ENCODE data around the gene KBTBD7. TPM values are rescaled to one million over a fixed set of nuclear protein-coding genes. Genes with fewer than 3 reads are reported as not detected.

Gene KBTBD7
- total and polyA plus RNA-seq, 10 donors: 2.8 to 14.9 (median 9.2) TPM

DNA sequence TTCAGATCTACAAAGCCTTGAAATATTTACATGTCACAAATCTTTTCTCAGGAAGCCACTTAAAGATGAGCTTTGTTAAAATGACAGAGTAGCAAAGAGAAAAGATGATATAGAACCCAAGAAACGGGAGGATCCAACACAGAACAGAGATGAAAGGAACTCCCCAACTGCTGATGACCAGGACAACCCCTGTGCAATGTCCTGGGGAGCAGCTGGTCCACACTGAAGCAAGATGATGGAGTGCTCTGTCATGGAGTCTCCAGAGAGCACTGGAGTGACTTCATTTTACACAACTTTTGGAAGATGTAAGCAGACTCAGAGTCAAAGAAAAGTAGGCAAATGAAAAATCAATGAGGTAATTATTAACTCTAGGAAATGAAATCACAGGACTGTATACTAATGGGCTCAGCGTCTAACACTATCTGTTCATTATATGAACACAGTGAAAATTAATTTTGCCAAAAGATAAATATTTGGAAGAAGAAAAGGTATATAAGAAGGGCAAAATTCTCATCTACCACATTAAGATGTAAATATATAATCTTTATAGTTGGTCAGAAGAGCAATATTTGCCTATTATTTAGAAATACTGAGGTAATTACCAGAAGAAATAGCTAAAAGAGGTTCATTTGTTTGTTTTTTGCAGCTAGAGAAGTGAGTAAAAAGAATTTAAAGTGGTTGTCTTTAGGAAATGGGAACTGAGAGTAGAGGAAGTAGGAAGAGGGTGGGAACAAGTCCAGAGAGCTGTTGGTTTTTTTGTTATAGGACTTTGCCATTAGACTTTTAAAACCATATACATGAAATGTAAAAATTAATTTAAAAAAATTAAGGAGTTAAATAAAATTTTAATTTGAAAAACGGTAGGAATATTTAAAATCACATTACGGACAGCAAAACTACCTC lies 38.5 kb upstream of the KBTBD7 start:
- TF ChIP-seq POLR2A (IDR thresholded peaks at IDR 0.05): no peak
- no peak for TF ChIP-seq CTCF (IDR thresholded peaks at IDR 0.05 in 8 of 11, conservative IDR thresholded peaks at IDR 0.05 in 3 of 11)
- no peak for TF ChIP-seq POLR2AphosphoS5 (IDR thresholded peaks at IDR 0.05)
- DNase-seq: no peak
- 86 to 92% (median 89%) methylated on average over 4 of the region's 4 CpGs for WGBS, 5 donors
- no peaks in the 10 kb centered on the region for H3K27me3 ChIP-seq (replicated peaks in 1 of 7)
- intact Hi-C loops (cut with DNase I; ENCODE audit: low total_unique reads): no loop called here
- H3K4me3 ChIP-seq: no peak overlapping the region
- peaks cover 0 to 17% (median 4%) of the 10 kb centered on the region in 6 donors for H3K4me1 ChIP-seq
- H3K36me3 ChIP-seq: peaks cover 0 to 61% (median 10%) of the 10 kb centered on the region in 6 donors
- H3K27ac ChIP-seq: no peak overlapping the region
- no peaks in the 10 kb centered on the region for H3K9me3 ChIP-seq

DNA sequence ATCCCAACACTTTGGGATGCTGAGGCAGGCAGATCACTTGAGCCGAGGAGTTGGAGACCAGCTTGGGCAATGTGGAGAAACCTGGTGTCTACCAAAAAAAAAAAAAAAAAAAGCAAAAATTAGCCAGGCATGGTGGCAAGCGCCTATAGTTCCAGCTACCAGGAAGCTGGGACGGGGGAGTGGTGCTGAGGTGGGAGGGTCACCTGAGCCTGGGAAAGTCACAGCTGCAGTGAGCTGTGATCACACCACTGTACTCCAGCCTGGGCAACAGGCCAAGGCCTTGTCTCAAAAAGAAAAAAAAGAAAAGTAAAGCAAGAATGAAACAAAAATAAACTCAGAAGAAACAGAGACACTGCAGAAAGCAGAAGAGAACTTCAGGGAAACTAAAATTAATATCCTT lies 37.4 kb upstream of the KBTBD7 start:
- Histone ChIP-seq H3K36me3 (peaks cover 0 to 71% (median 11%) of the 10 kb centered on the region in 6 donors), H3K27ac (no peak overlapping the region), H3K9me3 (no peaks in the 10 kb centered on the region), H3K27me3 (replicated peaks in 1 of 7) (no peaks in the 10 kb centered on the region), H3K4me3 (no peak overlapping the region), H3K4me1 (peaks cover 0 to 17% (median 4%) of the 10 kb centered on the region in 6 donors)
- TF ChIP-seq POLR2AphosphoS5 (IDR thresholded peaks at IDR 0.05): no peak
- TF ChIP-seq CTCF (IDR thresholded peaks at IDR 0.05 in 8 of 11, conservative IDR thresholded peaks at IDR 0.05 in 3 of 11): no peak
- no peak for TF ChIP-seq POLR2A (IDR thresholded peaks at IDR 0.05)
- intact Hi-C loops (cut with DNase I; ENCODE audit: low total_unique reads): no loop called here
- 67 to 84% (median 80%) methylated on average over 3 of the region's 3 CpGs for WGBS, 5 donors
- DNase-seq: no peak

GRCh38 chr13:41231025-41231677 lies 36.8 kb upstream of the KBTBD7 start:
- H3K27me3 ChIP-seq (replicated peaks in 1 of 7): no peaks in the 10 kb centered on the region
- intact Hi-C loops (cut with DNase I; ENCODE audit: low total_unique reads): no loop called here
- no peak overlapping the region for H3K4me3 ChIP-seq
- TF ChIP-seq POLR2AphosphoS5 (IDR thresholded peaks at IDR 0.05) (no peak), POLR2A (IDR thresholded peaks at IDR 0.05) (no peak), CTCF (IDR thresholded peaks at IDR 0.05 in 8 of 11, conservative IDR thresholded peaks at IDR 0.05 in 3 of 11) (no peak)
- 92 to 96% (median 95%) methylated on average over 2 of the region's 2 CpGs for WGBS, 5 donors
- no peak overlapping the region for H3K27ac ChIP-seq
- peaks cover 0 to 17% (median 4%) of the 10 kb centered on the region in 6 donors for H3K4me1 ChIP-seq
- H3K9me3 ChIP-seq: no peaks in the 10 kb centered on the region
- DNase-seq: no peak
- H3K36me3 ChIP-seq: peaks cover 0 to 74% (median 13%) of the 10 kb centered on the region in 6 donors

DNA sequence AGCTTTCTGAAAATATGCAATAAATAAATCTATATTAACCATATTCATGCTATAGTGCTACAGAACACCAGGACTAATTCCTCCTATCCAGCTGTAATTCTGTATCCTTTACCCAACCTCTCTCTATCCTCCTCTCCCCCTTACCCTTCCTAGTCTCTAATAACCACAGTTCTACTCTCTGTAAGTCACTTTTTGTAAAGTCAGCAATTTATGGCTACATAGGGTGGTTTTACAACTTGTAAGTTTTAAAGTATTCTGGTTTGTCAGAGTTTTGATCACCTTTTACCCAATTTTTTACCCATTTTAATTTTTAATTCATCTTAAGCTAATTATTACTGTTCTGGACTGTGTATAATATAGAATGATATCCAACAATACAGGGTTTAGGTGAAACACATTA lies 35.0 kb upstream of the KBTBD7 start:
- DNase-seq: no peak
- Histone ChIP-seq H3K27ac (no peak overlapping the region), H3K36me3 (peaks cover 0 to 69% (median 13%) of the 10 kb centered on the region in 6 donors), H3K4me1 (peaks cover 0 to 17% (median 4%) of the 10 kb centered on the region in 6 donors), H3K9me3 (no peaks in the 10 kb centered on the region), H3K4me3 (no peak overlapping the region), H3K27me3 (replicated peaks in 1 of 7) (no peaks in the 10 kb centered on the region)
- intact Hi-C loops (cut with DNase I; ENCODE audit: low total_unique reads): no loop called here
- TF ChIP-seq POLR2AphosphoS5 (IDR thresholded peaks at IDR 0.05) (no peak), POLR2A (IDR thresholded peaks at IDR 0.05) (no peak), CTCF (IDR thresholded peaks at IDR 0.05 in 8 of 11, conservative IDR thresholded peaks at IDR 0.05 in 3 of 11) (no peak)

Measured in spleen (tissue), 11 donors.